ENCODE measurements around the gene LRMDA. TPM values are rescaled to one million over a fixed set of nuclear protein-coding genes. Genes with fewer than 3 reads are reported as not detected.

Gene LRMDA
- total RNA-seq, 4 donors from 2014 or later: 1.4 to 23.1 (median 3.6) TPM

GRCh38 chr10:76336213-76336963 is 905.0 kb downstream of the LRMDA start:
- TF ChIP-seq, protein P1, sequence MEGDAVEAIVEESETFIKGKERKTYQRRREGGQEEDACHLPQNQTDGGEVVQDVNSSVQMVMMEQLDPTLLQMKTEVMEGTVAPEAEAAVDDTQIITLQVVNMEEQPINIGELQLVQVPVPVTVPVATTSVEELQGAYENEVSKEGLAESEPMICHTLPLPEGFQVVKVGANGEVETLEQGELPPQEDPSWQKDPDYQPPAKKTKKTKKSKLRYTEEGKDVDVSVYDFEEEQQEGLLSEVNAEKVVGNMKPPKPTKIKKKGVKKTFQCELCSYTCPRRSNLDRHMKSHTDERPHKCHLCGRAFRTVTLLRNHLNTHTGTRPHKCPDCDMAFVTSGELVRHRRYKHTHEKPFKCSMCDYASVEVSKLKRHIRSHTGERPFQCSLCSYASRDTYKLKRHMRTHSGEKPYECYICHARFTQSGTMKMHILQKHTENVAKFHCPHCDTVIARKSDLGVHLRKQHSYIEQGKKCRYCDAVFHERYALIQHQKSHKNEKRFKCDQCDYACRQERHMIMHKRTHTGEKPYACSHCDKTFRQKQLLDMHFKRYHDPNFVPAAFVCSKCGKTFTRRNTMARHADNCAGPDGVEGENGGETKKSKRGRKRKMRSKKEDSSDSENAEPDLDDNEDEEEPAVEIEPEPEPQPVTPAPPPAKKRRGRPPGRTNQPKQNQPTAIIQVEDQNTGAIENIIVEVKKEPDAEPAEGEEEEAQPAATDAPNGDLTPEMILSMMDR (IDR thresholded peaks at IDR 0.05): no peak
- no peak for TF ChIP-seq POLR2A (IDR thresholded peaks at IDR 0.05)
- no peak for DNase-seq
- peaks cover 0 to 22% (median 0%) of the 10 kb centered on the region in 4 donors for H3K4me1 ChIP-seq
- H3K27ac ChIP-seq: peak overlapping the region in 2 of 4 donors; percentile 20 to 38
- no peaks in the 10 kb centered on the region for H3K27me3 ChIP-seq
- no peaks in the 10 kb centered on the region for H3K9me3 ChIP-seq
- no peaks in the 10 kb centered on the region for H3K36me3 ChIP-seq
- H3K4me3 ChIP-seq: no peak overlapping the region

GRCh38 chr10:76337641-76338040 is 906.2 kb downstream of the LRMDA start:
- Histone ChIP-seq H3K36me3 (no peaks in the 10 kb centered on the region), H3K27me3 (no peaks in the 10 kb centered on the region), H3K9me3 (no peaks in the 10 kb centered on the region), H3K27ac (no peak overlapping the region), H3K4me3 (no peak overlapping the region), H3K4me1 (peaks cover 0 to 22% (median 0%) of the 10 kb centered on the region in 4 donors)
- no peak for DNase-seq
- TF ChIP-seq, protein P1 (IDR thresholded peaks at IDR 0.05): no peak
- TF ChIP-seq POLR2A (IDR thresholded peaks at IDR 0.05): no peak

- Histone ChIP-seq H3K4me3 (no peak overlapping the region), H3K36me3 (no peaks in the 10 kb centered on the region), H3K9me3 (no peaks in the 10 kb centered on the region), H3K27me3 (no peaks in the 10 kb centered on the region), H3K4me1 (peaks cover 0 to 22% (median 0%) of the 10 kb centered on the region in 4 donors), H3K27ac (no peak overlapping the region)
- TF ChIP-seq, protein P1 (IDR thresholded peaks at IDR 0.05): no peak
- no peak for TF ChIP-seq POLR2A (IDR thresholded peaks at IDR 0.05)
- no peak for DNase-seq
These were observed 906.8 kb downstream of the LRMDA start for GRCh38 chr10:76338187-76338586.

- Histone ChIP-seq H3K4me3 (no peak overlapping the region), H3K27ac (no peak overlapping the region), H3K36me3 (no peaks in the 10 kb centered on the region), H3K9me3 (no peaks in the 10 kb centered on the region), H3K4me1 (peaks cover 0 to 9% (median 0%) of the 10 kb centered on the region in 4 donors), H3K27me3 (no peaks in the 10 kb centered on the region)
- DNase-seq: no peak
- TF ChIP-seq, protein P1 (IDR thresholded peaks at IDR 0.05): no peak
- no peak for TF ChIP-seq POLR2A (IDR thresholded peaks at IDR 0.05)
These were observed 910.3 kb downstream of the LRMDA start for GRCh38 chr10:76341740-76342139.

GRCh38 chr10:76342996-76343395 is 911.6 kb downstream of the LRMDA start:
- Histone ChIP-seq H3K9me3 (no peaks in the 10 kb centered on the region), H3K36me3 (no peaks in the 10 kb centered on the region), H3K4me3 (no peak overlapping the region), H3K4me1 (no peaks in the 10 kb centered on the region), H3K27ac (no peak overlapping the region), H3K27me3 (no peaks in the 10 kb centered on the region)
- DNase-seq: no peak
- no peak for TF ChIP-seq POLR2A (IDR thresholded peaks at IDR 0.05)
- TF ChIP-seq, protein P1 (IDR thresholded peaks at IDR 0.05): no peak
